GM18511 (cell line): ENCODE results near the gene CDH4.
"Not testable (repeated sequence)": the region's sequence is repeated elsewhere in the genome, so short reads cannot be mapped to it uniquely, and the experiment has no call there.

ENCODE experiments used
- ATAC-seq: cut with Tn5 transposase; IDR thresholded peaks from one replicate; pipeline ENCODE4 v1.9.1; 2021; ENCODE audit warnings: mild to moderate bottlenecking, moderate library complexity; ENCODE audit not compliant: unreplicated experiment

Gene CDH4

DNA sequence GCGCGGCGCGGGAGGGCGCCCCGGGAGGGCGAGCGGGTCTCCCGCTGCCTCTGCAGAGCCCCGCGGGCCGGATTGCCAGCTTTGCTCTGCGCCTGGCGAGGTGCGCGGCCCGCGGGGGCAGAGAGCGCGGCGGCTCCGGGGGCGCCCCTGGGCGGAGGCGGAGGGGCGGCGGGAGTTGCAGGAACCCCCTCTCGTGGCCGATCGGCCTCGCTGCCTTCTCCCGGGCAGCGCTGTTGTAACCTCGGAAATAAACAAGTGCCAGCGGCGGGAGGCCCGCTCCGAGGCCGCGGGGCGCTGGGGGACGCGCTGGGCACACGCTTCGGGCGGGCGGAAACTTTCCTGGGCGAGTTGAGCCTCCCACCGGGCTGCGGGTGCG lies 1.2 kb downstream of the CDH4 start:
- ATAC-seq, result no peak

DNA sequence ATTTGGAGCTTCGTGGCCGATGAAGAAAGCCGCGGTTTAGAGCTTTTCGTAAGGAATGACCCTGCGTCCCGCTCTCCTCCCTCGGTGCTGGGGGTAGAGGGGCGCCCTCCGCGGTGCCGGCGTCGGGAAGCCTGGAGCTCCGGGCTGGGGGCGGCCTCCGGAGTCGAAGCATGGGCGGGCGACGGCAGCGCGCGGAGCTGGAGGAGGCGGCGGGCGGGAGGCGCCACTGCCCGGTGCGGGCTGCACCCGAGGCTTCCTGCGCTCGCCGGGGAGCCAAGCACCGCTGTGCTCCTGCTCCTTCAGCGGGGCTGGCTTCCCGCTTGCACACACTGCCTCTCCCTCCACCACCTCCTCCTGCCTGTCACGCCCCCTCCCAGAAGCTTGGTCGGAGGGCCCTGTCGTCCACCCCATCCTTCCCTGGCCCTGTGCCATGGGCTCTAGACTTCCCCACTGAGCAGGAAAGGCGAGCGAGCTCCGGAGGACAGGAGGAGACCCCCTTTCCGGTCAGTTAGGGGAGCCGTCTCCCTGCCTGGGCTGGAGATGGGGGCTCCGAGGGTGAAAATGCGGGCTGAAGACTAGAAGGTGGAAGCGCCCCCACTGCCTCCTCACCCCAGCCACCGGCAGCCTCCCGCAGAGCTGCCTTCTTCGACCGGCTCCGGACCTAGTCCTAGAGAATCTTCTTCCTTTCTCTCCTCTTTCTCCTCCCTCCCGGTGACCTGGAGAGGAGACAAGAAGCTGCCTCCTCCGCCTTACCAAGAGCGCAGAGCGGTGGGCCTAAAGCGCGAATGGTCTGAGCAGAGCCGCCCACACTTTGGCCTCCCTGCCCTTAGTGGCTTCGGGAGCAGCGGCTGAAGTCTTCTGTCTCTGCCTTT lies 1.8 kb downstream of the CDH4 start:
- ATAC-seq, result no peak

GRCh38 chr20:61254881-61255626 lies 3.0 kb downstream of the CDH4 start:
- no peak for ATAC-seq

GRCh38 chr20:61256365-61256764 lies 4.3 kb downstream of the CDH4 start:
- ATAC-seq, result no peak

DNA sequence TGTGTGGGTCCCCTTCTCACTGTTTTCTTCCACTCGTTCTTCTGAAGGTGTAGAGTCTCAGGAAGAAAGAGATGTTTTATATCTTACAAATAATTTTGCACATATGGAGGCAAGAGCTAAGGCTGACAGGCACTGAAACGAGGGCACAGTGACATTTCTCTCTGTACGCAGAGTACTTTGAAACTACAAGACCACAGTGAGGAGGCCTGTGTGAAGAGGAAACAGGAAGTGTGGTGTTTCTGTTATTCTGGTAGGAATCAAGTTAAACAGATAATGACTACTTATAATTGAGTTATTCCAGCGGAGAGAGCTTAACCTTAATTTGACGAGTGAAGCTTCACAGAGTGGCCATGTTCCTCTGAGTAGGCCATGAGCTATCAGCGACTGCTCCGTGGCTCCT lies 4.8 kb downstream of the CDH4 start:
- ATAC-seq, result no peak

DNA sequence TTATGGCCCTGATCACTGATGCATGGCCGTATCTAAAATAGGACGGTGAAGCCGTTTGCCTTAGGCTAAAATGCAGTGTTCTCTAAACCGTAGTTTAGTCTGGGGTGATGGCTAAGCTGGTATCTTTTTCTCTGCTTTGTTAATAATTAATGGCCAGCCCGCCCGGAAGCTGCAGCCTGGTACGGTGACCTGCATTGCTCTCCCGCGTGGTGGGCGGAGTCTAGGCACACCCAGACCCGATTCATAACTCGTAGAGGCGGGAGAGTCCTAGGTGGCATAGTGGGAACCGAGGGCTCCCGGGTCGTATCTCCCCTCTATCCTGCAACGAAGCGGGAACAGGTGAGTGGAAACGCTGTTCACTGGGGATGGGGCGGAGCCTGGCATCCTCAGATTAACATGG lies 5.5 kb downstream of the CDH4 start:
- no peak for ATAC-seq

- ATAC-seq, result no peak
Observed at GRCh38 chr20:61259741-61260140, 7.7 kb downstream of the CDH4 start.

DNA sequence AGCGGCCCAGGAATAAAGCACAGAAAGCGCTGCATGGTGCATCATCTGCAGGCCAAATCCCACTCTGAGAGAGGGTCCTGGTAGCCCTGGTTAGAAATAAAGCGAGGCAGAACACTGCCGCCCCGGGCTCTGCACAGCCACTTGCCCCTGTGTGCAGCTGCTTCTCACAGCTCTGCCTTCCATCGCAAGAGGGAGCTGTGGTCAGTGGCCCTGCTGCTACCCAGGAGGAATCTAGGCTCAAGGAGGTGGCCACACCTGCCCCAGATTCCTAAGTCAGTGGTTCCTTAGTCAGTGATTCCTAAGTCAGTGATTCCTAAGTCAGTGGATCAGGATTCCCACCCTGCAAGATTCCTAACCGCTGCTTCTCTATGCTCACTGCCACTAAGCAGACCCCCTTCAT lies 8.8 kb downstream of the CDH4 start:
- no peak for ATAC-seq

DNA sequence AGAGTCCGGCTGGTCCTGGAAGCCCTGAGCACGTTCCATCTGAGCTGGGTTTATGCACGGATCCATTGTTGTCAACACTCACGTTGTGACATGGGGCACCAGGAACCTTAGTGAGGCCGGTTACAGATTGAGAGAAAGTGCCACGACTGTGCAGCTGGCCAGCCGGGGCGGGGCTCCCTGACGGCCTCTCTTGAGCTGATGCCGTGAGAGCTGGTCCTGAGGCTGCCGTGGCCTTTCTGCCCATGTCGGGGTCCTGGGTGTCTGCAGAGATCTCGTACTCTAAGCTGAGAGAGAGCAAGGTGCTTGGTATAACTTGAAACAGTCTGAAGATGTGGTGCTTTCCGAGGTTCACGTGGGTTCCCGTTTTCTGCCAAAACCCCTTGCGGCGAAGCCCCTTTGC lies 10.0 kb downstream of the CDH4 start:
- no peak for ATAC-seq

GRCh38 chr20:61262514-61262913 lies 10.5 kb downstream of the CDH4 start:
- ATAC-seq, result no peak

DNA sequence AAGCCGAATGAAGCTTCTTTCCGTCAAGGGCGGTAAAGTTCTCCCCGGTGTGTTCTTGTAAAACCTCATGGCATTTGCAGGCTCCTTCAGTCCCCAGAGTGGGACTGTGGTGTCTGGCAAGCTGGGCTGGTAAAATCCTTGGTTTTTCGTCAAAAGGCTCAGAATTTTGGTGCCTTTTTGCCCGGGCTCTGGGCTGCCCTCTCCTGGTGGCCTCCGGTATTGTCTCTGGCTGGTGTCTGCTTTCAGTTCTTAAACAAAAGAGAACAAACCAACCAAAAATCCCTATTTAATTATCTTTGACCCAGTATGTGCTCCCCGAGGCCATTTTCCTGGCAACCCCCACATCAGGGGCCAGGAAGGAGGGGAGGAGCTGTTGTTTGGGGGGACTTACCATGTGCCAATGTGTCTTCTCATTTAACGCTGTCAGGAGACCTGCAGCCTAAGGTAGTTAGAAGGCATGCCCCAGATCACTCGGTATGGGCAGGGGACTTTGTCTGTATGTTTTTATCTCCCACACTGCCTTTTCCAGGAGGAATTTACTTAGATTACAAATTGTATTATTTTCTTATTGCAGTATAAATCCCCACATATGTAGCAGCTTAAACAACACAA lies 11.1 kb downstream of the CDH4 start:
- ATAC-seq, result no peak

DNA sequence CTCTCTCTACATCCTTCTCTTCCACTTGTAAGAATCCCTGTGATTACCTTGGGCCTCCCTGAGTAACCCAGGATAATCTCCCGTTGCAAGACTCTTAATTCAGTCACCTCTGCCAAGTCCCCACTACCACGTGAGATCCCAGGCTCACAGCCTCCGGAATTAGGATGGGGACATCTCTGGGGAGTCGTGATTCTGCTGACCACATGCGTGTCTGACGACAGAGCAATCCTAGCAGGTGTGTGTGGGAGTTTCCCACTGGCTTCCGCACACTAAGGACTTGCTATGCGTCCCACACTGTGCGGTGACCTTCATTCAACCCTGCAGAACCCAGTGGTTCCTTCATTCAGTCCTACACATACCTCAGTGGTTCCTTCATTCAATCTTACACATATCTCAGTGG lies 11.9 kb downstream of the CDH4 start:
- ATAC-seq, result no peak

DNA sequence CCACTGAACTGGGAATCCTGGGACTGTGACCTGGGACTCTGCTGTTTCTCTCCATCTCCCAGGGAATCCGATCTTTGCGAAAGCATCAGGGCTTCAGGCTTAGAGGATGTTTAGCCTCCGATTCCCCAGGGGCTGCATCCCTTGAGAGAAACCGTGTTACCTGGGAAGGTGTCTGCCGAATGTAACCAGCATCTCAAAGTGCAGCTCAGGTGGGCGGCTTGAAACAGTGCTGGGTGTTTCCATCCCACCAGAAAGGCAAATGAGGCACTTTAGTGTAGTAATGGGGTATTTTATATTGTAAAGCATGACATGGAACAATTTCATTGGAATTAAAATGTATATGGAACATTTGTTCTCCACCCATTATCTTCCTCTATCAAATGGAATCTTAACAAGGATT lies 15.2 kb downstream of the CDH4 start:
- ATAC-seq, result no peak

- no peak for ATAC-seq
Observed at GRCh38 chr20:61268024-61268423, 16.0 kb downstream of the CDH4 start.

DNA sequence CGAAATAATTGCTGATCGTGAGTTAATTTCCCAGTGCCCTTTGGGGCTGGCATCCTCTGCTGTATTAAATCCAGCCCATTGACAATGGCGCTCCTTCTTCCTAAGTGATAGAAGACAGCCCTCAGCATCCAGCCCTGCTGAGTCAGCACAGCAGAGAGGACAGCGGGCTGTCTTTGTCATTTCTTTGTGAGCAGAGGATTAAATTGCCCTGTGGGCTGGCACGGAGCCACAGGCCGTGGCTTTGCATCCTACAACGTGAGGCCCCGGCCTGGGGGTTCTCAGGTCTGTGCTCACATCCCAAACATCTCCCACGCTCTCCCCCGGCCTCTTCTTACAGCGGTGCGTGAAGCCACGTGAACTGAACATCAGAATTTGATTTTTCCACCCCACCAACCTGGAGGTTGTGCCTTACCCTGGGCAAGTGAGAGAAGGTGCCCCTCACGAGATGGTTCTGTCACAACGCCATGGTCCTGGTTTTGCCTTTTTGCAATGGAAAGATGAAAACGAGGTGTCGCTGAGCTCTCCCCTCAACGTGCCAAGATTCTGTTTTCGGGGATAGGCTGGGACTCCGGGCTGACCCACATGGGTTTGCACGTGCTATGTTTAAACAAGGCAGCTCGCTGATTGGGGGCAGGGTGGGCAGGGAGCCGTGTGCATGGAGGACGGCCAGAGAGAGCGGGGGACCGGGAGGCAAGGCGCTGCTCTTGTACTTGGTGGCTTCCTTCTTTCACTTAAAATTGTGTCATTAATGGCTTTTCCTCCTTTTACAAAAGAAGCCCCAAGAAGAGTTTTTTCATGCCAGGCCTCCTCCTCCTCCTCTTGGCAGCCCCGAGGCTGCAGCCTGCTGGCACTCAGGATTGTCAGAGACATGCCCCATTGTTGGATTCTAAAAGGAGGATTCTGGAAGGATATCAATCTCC lies 19.5 kb downstream of the CDH4 start:
- ATAC-seq, result no peak

DNA sequence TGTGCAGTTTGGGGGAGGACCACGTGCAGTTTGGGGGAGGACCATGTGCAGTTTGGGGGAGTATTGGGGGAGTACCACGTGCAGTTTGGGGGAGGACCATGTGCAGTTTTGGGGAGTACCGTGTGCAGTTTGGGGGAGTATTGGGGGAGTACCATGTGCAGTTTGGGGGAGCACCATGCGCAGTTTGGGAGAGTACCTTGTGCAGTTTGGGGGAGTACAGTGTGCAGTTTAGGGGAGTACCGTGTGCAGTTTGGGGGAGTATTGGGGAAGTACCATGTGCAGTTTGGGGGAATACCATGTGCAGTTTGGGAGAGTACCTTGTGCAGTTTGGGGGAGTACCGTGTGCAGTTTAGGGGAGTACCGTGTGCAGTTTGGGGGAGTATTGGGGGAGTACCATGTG lies 21.0 kb downstream of the CDH4 start:
- not testable (repeated sequence) for ATAC-seq

DNA sequence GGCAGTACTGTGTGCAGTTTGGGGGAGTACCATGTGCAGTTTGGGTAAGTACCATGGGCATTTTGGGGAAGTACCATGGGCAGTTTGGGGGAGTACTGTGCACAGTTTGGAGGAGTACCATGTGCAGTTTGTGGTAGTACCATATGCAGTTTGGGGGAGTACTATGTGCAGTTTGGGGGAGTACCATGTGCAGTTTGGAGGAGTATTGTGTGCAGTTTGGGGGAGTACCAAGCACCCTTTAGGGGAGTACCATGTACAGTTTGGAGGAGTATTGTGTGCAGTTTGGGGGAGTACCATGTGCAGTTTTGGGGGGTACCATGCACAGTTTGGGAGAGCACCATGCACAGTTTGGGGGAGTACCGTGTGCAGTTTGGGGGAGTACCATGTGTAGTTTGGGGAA lies 21.6 kb downstream of the CDH4 start:
- ATAC-seq, result not testable (repeated sequence)

DNA sequence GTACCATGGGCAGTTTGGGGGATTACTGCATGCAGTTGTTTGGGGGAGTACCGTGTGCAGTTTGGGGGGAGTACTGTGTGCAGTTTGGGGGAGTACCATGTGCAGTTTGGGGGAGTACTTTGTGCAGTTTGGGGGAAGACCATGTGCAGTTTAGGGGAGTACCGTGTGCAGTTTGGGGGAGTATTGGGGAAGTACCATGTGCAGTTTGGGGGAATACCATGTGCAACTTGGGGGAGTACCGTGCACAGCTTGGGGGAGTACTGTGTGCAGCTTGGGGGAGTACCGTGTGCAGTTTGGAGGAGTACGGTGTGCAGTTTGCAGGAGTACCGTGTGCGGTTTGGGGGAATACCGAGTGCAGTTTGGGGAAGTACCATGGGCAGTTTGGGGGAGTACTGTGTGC lies 22.3 kb downstream of the CDH4 start:
- ATAC-seq, result no peak

DNA sequence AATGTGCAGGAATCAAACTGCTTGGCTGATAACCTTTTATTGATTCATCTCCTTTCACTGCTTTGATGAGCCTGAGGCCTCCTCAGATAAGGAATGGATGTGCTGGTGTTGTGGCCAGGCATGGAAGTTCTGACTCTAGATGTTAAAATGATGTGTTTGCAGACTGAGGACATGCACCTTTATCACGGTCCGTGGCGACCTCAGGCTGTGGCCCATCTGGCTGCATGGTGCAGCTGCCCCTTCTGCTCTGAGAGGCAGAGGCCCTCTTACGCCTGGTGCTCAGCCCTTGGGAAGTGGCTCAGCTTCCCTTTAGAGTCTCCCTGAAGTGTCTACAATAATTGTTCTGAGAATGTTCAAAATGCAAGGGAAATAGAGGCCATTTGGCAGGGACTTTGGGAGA lies 26.2 kb downstream of the CDH4 start:
- ATAC-seq, result no peak

DNA sequence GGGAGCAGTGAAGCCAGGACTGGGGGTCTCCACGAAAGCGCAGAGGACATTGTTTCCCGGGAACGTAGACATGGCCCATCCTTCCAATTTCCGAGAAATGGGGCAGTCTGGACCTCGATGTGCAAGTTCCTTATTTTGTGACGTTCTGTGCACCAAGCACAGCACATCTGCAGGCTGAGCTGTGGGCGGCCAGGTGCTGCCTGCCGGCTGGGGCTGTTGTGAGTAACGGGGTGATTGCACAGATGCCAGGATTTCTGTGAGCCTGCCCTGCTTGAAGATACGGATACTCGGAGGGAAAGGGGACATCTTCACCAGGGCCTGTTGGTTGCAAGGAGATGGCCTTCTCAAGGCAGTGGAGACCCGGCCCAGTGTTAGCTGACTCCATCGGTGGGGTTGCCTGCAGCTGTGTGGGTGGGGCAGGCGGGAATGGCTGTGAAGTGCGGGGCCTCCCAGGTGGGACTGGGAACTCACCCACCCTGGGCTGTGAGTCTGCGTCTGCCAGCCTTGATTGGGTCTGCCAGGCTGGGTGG lies 27.6 kb downstream of the CDH4 start:
- no peak for ATAC-seq
